K562 treated with DMSO at 1 percent for 4 hours (cell line): ENCODE results near the gene KLK1. TPM values are rescaled to one million over a fixed set of nuclear protein-coding genes. Genes with fewer than 3 reads are reported as not detected.

Experiments
- total RNA-seq: library from RNA; unstranded; fragments of 300-600 nt; gene quantifications from 2 replicates; pipeline ENCODE4 v1.2.3, GENCODE V29; 2022; ENCODE audit not compliant: insufficient read depth

KLK1 gene
- total RNA-seq = 26.3 and 28.8 TPM in 2 replicates

GRCh38 chr19:50823389-50824042, at the start of gene KLK1:
Gene KLK1 (minus strand): TSS chr19:50823787. CDS start chr19:50823748, 39 bp downstream.

GRCh38 chr19:50873056-50873455, 49.5 kb upstream of the KLK1 start, which contains the start of gene KLK2:
Gene KLK2 (plus strand): TSS chr19:50873439. CDS start chr19:50873474, 35 bp downstream.

GRCh38 chr19:50854636-50855410, 31.2 kb upstream of the KLK1 start, which contains the start of gene KLK3:
Gene KLK3 (plus strand): TSS chr19:50854915. CDS start chr19:50854956, 41 bp downstream.

GRCh38 chr19:50833117-50833801, 9.7 kb upstream of the KLK1 start, which contains the start of gene KLK15:
Gene KLK15 (minus strand): TSS chr19:50833574. CDS start chr19:50831492, 2,082 bp downstream.

GRCh38 chr19:50790396-50790795, 33.2 kb downstream of the KLK1 start, which contains the start of gene ACP4:
Gene ACP4 (plus strand): TSS chr19:50790415. CDS start chr19:50790415, 0 bp downstream.

GRCh38 chr19:50770164-50770563, 53.4 kb downstream of the KLK1 start, which contains the start of gene GPR32:
Gene GPR32 (plus strand): TSS chr19:50770464. CDS start chr19:50770601, 137 bp downstream.

Other genes starting within 250 kb of the KLK1 start
- 1.0 and 4.2 TPM in 2 replicates for gene SYT3, start 183.9 kb downstream of the KLK1 start, total RNA-seq
- 31.6 and 52.6 TPM in 2 replicates for gene C19orf81, start 174.3 kb downstream of the KLK1 start, total RNA-seq
- gene SHANK1, start 104.0 kb downstream of the KLK1 start, total RNA-seq = 2.3 and 3.8 TPM in 2 replicates
- gene CLEC11A, start 100.4 kb downstream of the KLK1 start, total RNA-seq = 130 and 141 TPM in 2 replicates
- not detected in 2 replicates for gene GPR32, start 53.3 kb downstream of the KLK1 start, total RNA-seq
- gene ACP4, start 33.4 kb downstream of the KLK1 start, total RNA-seq = not detected in 2 replicates
- not detected in 2 replicates for gene KLK15, start 9.8 kb upstream of the KLK1 start, total RNA-seq
- not detected in 2 replicates for gene KLK3, start 31.1 kb upstream of the KLK1 start, total RNA-seq
- not detected in 2 replicates for gene KLK2, start 49.7 kb upstream of the KLK1 start, total RNA-seq
- not detected in 2 replicates for gene KLK4, start 87.6 kb upstream of the KLK1 start, total RNA-seq
- not detected in 2 replicates for gene KLK5, start 129.3 kb upstream of the KLK1 start, total RNA-seq
- not detected in 2 replicates for gene KLK6, start 145.8 kb upstream of the KLK1 start, total RNA-seq
- gene KLK7, start 160.1 kb upstream of the KLK1 start, total RNA-seq = not detected in 2 replicates
- gene KLK8, start 177.8 kb upstream of the KLK1 start, total RNA-seq = not detected in 2 replicates
- gene KLK10, start 195.9 kb upstream of the KLK1 start, total RNA-seq = not detected in 2 replicates
- not detected in 2 replicates for gene KLK11, start 202.8 kb upstream of the KLK1 start, total RNA-seq
- gene KLK12, start 211.2 kb upstream of the KLK1 start, total RNA-seq = not detected in 2 replicates
- 2.8 TPM in 1 of 2 replicates, not detected in the other for gene KLK13, start 241.3 kb upstream of the KLK1 start, total RNA-seq